ENCODE measurements around the gene SGF29. TPM values are rescaled to one million over a fixed set of nuclear protein-coding genes. Genes with fewer than 3 reads are reported as not detected.
A peak's percentile ranks its signal among the peaks of the same experiment; 100 is the strongest.

SGF29 gene
- total RNA-seq, 6 experiments from 2014 or later, result 14.5 to 17.9 (median 15.4) TPM

GRCh38 chr16:28538733-28539596 lies 14.8 kb upstream of the SGF29 start, which contains the start of gene NUPR1:
Gene NUPR1 (minus strand): TSS chr16:28538974. CDS start chr16:28538907, 67 bp downstream.
- Histone ChIP-seq H3K9me3 (no peaks in the 10 kb centered on the region), H3K4me3 (peak within 1 kb of the TSS; percentile 64 to 79 (median 77)), H3K27me3 (no peaks in the 10 kb centered on the region), H3K27ac (peak within 1 kb of the TSS; percentile 92 to 97 (median 94)), H3K36me3 (peaks cover 0 to 2% (median 0%) of the 10 kb centered on the region in 4 donors), H3K4me1 (peaks cover 0 to 54% (median 23%) of the 10 kb centered on the region in 4 donors)
- TF ChIP-seq CTCF (IDR thresholded peaks at IDR 0.05), result no peak
- peak; percentile 90 for TF ChIP-seq POLR2A (IDR thresholded peaks at IDR 0.05)
- DNase-seq (peak; percentile 91 to 98 (median 95)), ATAC-seq (peak; percentile 75 to 90 (median 80))
- 6% methylated on average over 19 of the region's 22 CpGs for WGBS (ENCODE audit: insufficient coverage, low coverage, low lambda C conversion rate, missing lambda C conversion rate)
- intact Hi-C loops (cut with DNase I), result no loop called here

GRCh38 chr16:28540346-28540745 lies 13.4 kb upstream of the SGF29 start:
- intact Hi-C loops (cut with DNase I), result no loop called here
- WGBS (ENCODE audit: insufficient coverage, low coverage, low lambda C conversion rate, missing lambda C conversion rate), result 79% methylated on average over 3 of the region's 3 CpGs
- Histone ChIP-seq H3K27ac (peak overlapping the region; percentile 7 to 97 (median 92)), H3K36me3 (peaks cover 0 to 2% (median 0%) of the 10 kb centered on the region in 4 donors), H3K9me3 (no peaks in the 10 kb centered on the region), H3K4me1 (peaks cover 0 to 49% (median 18%) of the 10 kb centered on the region in 4 donors), H3K27me3 (no peaks in the 10 kb centered on the region), H3K4me3 (no peak overlapping the region)
- no peak for TF ChIP-seq CTCF (IDR thresholded peaks at IDR 0.05)
- no peak for TF ChIP-seq POLR2A (IDR thresholded peaks at IDR 0.05)
- ATAC-seq, result no peak
- DNase-seq, result no peak

GRCh38 chr16:28542646-28543045 lies 11.1 kb upstream of the SGF29 start:
- 76% methylated on average over 7 of the region's 7 CpGs for WGBS (ENCODE audit: insufficient coverage, low coverage, low lambda C conversion rate, missing lambda C conversion rate)
- ATAC-seq, result no peak
- H3K27ac ChIP-seq, result peak overlapping the region; percentile 14 to 47 (median 33)

GRCh38 chr16:28543072-28543471 lies 10.6 kb upstream of the SGF29 start:
- H3K27ac ChIP-seq, result peak overlapping the region; percentile 14 to 47 (median 33)
- no peaks in the 10 kb centered on the region for H3K36me3 ChIP-seq
- H3K27me3 ChIP-seq, result no peaks in the 10 kb centered on the region
- intact Hi-C loops (cut with DNase I), result no loop called here
- DNase-seq, result peak in 2 of 3 donors; percentile 62 to 67
- 6% methylated on average over 6 of the region's 7 CpGs for WGBS (ENCODE audit: insufficient coverage, low coverage, low lambda C conversion rate, missing lambda C conversion rate)
- H3K4me1 ChIP-seq, result peaks cover 0 to 32% (median 9%) of the 10 kb centered on the region in 4 donors
- no peak overlapping the region for H3K4me3 ChIP-seq
- no peaks in the 10 kb centered on the region for H3K9me3 ChIP-seq
- ATAC-seq, result peak; percentile 8 to 51 (median 14)
- TF ChIP-seq POLR2A (IDR thresholded peaks at IDR 0.05) (no peak), CTCF (IDR thresholded peaks at IDR 0.05) (no peak)

More at GRCh38 chr16:28542646-28543045, 11.1 kb upstream of the SGF29 start:
- Histone ChIP-seq H3K4me3 (no peak overlapping the region), H3K27me3 (no peaks in the 10 kb centered on the region), H3K4me1 (peaks cover 0 to 32% (median 9%) of the 10 kb centered on the region in 4 donors), H3K9me3 (no peaks in the 10 kb centered on the region), H3K36me3 (no peaks in the 10 kb centered on the region)
- intact Hi-C loops (cut with DNase I), result no loop called here
- DNase-seq, result no peak
- TF ChIP-seq CTCF (IDR thresholded peaks at IDR 0.05) (no peak), POLR2A (IDR thresholded peaks at IDR 0.05) (no peak)
